HCT116 (cell line): Measurements from ENCODE around the gene ABTB2. TPM values are rescaled to one million over a fixed set of nuclear protein-coding genes. Genes with fewer than 3 reads are reported as not detected.

Source experiments
- ATAC-seq: fragments of 200-7000 bp; cut with Tn5 transposase; 2 replicates; pipeline ENCODE4 v1.9.1; 2020; ENCODE audit warnings: mild to moderate bottlenecking, moderate library complexity
- BruUV-seq: library from RNA; stranded (reverse); fragments of 400-500 nt; replicated peaks from 2 replicates; lab custom pipeline; 2021; lab: Mats Ljungman, UMichigan
- CTCF ChIA-PET: fragments of 300-600 bp; sonication (Branson Sonifier 250); formaldehyde crosslinking; loops from one replicate; lab custom pipeline; 2021; ENCODE audit warnings: antibody characterized with exemption; lab: Charles Lee
- POLR2A ChIA-PET: fragments of 300-600, 350-600 bp; sonication (Branson Sonifier 250); formaldehyde crosslinking; loops from one replicate; lab custom pipeline; 2021; ENCODE audit warnings: antibody characterized with exemption; lab: Charles Lee
- RAD21 ChIA-PET, 2 experiments: fragments of 300-600 bp; sonication (Branson Sonifier 250); formaldehyde crosslinking; loops; one replicate each; lab custom pipeline; 2023; ENCODE audit warnings: low total read pairs in 2 of 2; ENCODE audit not compliant: uncharacterized antibody in 2 of 2, unreplicated experiment in 2 of 2, low non-redundant PET in 1 of 2; lab: Charles Lee
- DNase-seq: peaks from one replicate; pipeline ENCODE4 v3.0.0-alpha.2; 2010; ENCODE audit warnings: low read depth, low spot score
- H2AFZ ChIP-seq: fragments of 200-600 bp; shearing (Covaris generic), sonication (generic); 2 replicates; pipeline ENCODE4 v1.6.1; 2017; ENCODE audit warnings: low read depth, mixed run types, mixed read lengths, antibody characterized with exemption, low read length; ENCODE audit not compliant: poor library complexity, severe bottlenecking
- H3K27ac ChIP-seq: 2 replicates; pipeline ENCODE4 v1.5.1; 2012; ENCODE audit warnings: low read depth, low read length
- H3K27me3 ChIP-seq: fragments of 200-600 bp; sonication (generic); 2 replicates; pipeline ENCODE4 v1.6.1; 2016; ENCODE audit warnings: mixed run types, low read length, mixed read lengths; ENCODE audit not compliant: insufficient read depth
- H3K36me3 ChIP-seq, 2 experiments: fragments of 200-500 bp in 1 of 2; fragments of 200-600 bp in 1 of 2; sonication (Bioruptor generic) in 1 of 2; sonication (generic) in 1 of 2; 2 replicates each; pipeline versions ENCODE4 v1.5.1 to v1.6.1; 2014 to 2016; ENCODE audit warnings: low read length in 2 of 2, inconsistent platforms in 1 of 2, mixed read lengths in 1 of 2, mixed run types in 1 of 2; ENCODE audit not compliant: insufficient read depth in 2 of 2, control insufficient read depth in 1 of 2
- H3K4me1 ChIP-seq, 2 experiments: fragments of 200-600 bp in 1 of 2; sonication (generic) in 1 of 2; 2 replicates each; pipeline versions ENCODE4 v1.5.1 to v1.6.1; 2012 to 2017; ENCODE audit warnings: low read length in 2 of 2, inconsistent platforms in 1 of 2, mild to moderate bottlenecking in 1 of 2, mixed read lengths in 1 of 2, mixed run types in 1 of 2, moderate library complexity in 1 of 2; ENCODE audit not compliant: insufficient read depth in 2 of 2, control insufficient read depth in 1 of 2
- H3K4me2 ChIP-seq: fragments of 200-600 bp; sonication (generic); 2 replicates; pipeline ENCODE4 v1.6.1; 2017; ENCODE audit warnings: mixed run types, low read length, mixed read lengths
- H3K4me3 ChIP-seq, 2 experiments: fragments of 200-600 bp in 1 of 2; sonication (generic) in 1 of 2; replicated peaks in 1 of 2; 2 replicates each; pipeline ENCODE4 v1.5.1; 2011 to 2016; ENCODE audit warnings: low read length in 2 of 2, control low read depth in 1 of 2, low read depth in 1 of 2, mild to moderate bottlenecking in 1 of 2, mixed read lengths in 1 of 2, mixed run types in 1 of 2
- H3K79me2 ChIP-seq: fragments of 200-600 bp; sonication (generic); 2 replicates; pipeline ENCODE4 v1.6.1; 2017; ENCODE audit warnings: mild to moderate bottlenecking, mixed run types, low read length, moderate library complexity, mixed read lengths; ENCODE audit not compliant: insufficient read depth
- H3K9ac ChIP-seq: fragments of 200-600 bp; sonication (generic); 2 replicates; pipeline ENCODE4 v1.6.1; 2016; ENCODE audit warnings: low read length, mixed read lengths
- H3K9me2 ChIP-seq: fragments of 200-600 bp; sonication (generic), shearing (Covaris generic); 2 replicates; pipeline ENCODE4 v1.6.1; 2017; ENCODE audit warnings: mixed run types, mild to moderate bottlenecking, moderate library complexity; ENCODE audit not compliant: insufficient read depth
- H3K9me3 ChIP-seq, 2 experiments: fragments of 200-500 bp in 1 of 2; fragments of 200-600 bp in 1 of 2; sonication (Bioruptor generic) in 1 of 2; sonication (generic) in 1 of 2; 2 replicates each; pipeline ENCODE4 v1.6.1; 2014 to 2017; ENCODE audit warnings: low read length in 2 of 2, mixed read lengths in 2 of 2, inconsistent platforms in 1 of 2, low read depth in 1 of 2, mild to moderate bottlenecking in 1 of 2, mixed run types in 1 of 2, moderate library complexity in 1 of 2; ENCODE audit not compliant: control insufficient read depth in 1 of 2, insufficient read depth in 1 of 2
- H4K20me1 ChIP-seq: fragments of 200-600 bp; sonication (generic), shearing (Covaris generic); 2 replicates; pipeline ENCODE4 v1.6.1; 2017; ENCODE audit warnings: mixed run types, mild to moderate bottlenecking, moderate library complexity; ENCODE audit not compliant: insufficient read depth
- CEBPB ChIP-seq: IDR thresholded peaks from 2 replicates; pipeline ENCODE4 v1.6.1; 2012; ENCODE audit warnings: low read depth
- EGR1 ChIP-seq: IDR thresholded peaks from 2 replicates; pipeline ENCODE4 v1.6.1; 2012; ENCODE audit warnings: low read depth
- ELF1 ChIP-seq: IDR thresholded peaks from 2 replicates; pipeline ENCODE4 v1.6.1; 2012; ENCODE audit warnings: low read depth, borderline replicate concordance
- EZH2 ChIP-seq: fragments of 200-600 bp; sonication (generic); IDR thresholded peaks from 2 replicates; pipeline ENCODE4 v1.6.1; 2017; ENCODE audit warnings: antibody characterized with exemption, mixed run types
- EZH2phosphoT487 ChIP-seq: fragments of 200-600 bp; IDR thresholded peaks from 2 replicates; pipeline ENCODE4 v1.6.1; 2018; ENCODE audit warnings: antibody characterized with exemption, borderline replicate concordance
- FOSL1 ChIP-seq: IDR thresholded peaks from 2 replicates; pipeline ENCODE4 v1.6.1; 2012; ENCODE audit warnings: low read depth
- POLR2A ChIP-seq: IDR thresholded peaks from 2 replicates; pipeline ENCODE4 v1.7.0; 2011; ENCODE audit warnings: borderline replicate concordance; ENCODE audit not compliant: insufficient read depth, insufficient read length; ENCODE audit errors: extremely low read depth
- POLR2AphosphoS5 ChIP-seq: IDR thresholded peaks from 2 replicates; pipeline ENCODE4 v1.6.1; 2011; ENCODE audit warnings: mild to moderate bottlenecking, low read depth, low read length, moderate library complexity
- RAD21 ChIP-seq: IDR thresholded peaks from 2 replicates; pipeline ENCODE4 v1.6.1; 2012; ENCODE audit warnings: low read depth, mild to moderate bottlenecking
- REST ChIP-seq: IDR thresholded peaks from 2 replicates; pipeline ENCODE4 v1.6.1; 2012; ENCODE audit warnings: low read depth
- SIN3A ChIP-seq: IDR thresholded peaks from 2 replicates; pipeline ENCODE4 v1.6.1; 2012; ENCODE audit warnings: low read depth
- SP1 ChIP-seq: IDR thresholded peaks from 2 replicates; pipeline ENCODE4 v1.6.1; 2012; ENCODE audit warnings: low read depth
- SRF ChIP-seq: IDR thresholded peaks from 2 replicates; pipeline ENCODE4 v1.6.1; 2012; ENCODE audit warnings: low read depth
- TCF7L2 ChIP-seq: IDR thresholded peaks from 2 replicates; pipeline ENCODE4 v1.7.0; 2011; ENCODE audit warnings: borderline replicate concordance, inconsistent platforms; ENCODE audit not compliant: insufficient read depth, insufficient read length; ENCODE audit errors: extremely low read depth
- YY1 ChIP-seq: IDR thresholded peaks from 2 replicates; pipeline ENCODE4 v1.6.1; 2011; ENCODE audit warnings: low read length, low read depth, moderate library complexity, mild to moderate bottlenecking; ENCODE audit not compliant: insufficient replicate concordance; ENCODE audit errors: extremely low read depth
- ZFX ChIP-seq: fragments of 450-650 bp; IDR thresholded peaks from 2 replicates; pipeline ENCODE4 v1.6.1; 2017
- ZNF274 ChIP-seq: fragments of 200-500 bp; sonication (Bioruptor generic); IDR thresholded peaks from 2 replicates; pipeline ENCODE4 v1.6.1; 2014; ENCODE audit warnings: mild to moderate bottlenecking, low read depth, low read length, inconsistent platforms
- intact Hi-C: fragments of 100-400 bp; cut with micrococcal nuclease; formaldehyde crosslinking; loops from 2 replicates; pipeline ENCODE4 v1.10.0; 2022
- total RNA-seq: library from RNA; stranded (reverse); gene quantifications from one replicate; pipeline ENCODE4 v1.2.1, GENCODE V29; 2021; ENCODE audit not compliant: unreplicated experiment
- TF ChIP-seq, protein P1 (sequence below): IDR thresholded peaks from 2 replicates; pipeline ENCODE4 v1.6.1; 2012
- TF ChIP-seq, protein P2 (sequence below): IDR thresholded peaks from 2 replicates; pipeline ENCODE4 v1.6.1; 2011; ENCODE audit warnings: mild to moderate bottlenecking, low read length, moderate library complexity; ENCODE audit not compliant: insufficient replicate concordance; ENCODE audit errors: extremely low read depth

ABTB2 gene
- total RNA-seq, 1 experiment from 2014 or later = 6.8 TPM

DNA sequence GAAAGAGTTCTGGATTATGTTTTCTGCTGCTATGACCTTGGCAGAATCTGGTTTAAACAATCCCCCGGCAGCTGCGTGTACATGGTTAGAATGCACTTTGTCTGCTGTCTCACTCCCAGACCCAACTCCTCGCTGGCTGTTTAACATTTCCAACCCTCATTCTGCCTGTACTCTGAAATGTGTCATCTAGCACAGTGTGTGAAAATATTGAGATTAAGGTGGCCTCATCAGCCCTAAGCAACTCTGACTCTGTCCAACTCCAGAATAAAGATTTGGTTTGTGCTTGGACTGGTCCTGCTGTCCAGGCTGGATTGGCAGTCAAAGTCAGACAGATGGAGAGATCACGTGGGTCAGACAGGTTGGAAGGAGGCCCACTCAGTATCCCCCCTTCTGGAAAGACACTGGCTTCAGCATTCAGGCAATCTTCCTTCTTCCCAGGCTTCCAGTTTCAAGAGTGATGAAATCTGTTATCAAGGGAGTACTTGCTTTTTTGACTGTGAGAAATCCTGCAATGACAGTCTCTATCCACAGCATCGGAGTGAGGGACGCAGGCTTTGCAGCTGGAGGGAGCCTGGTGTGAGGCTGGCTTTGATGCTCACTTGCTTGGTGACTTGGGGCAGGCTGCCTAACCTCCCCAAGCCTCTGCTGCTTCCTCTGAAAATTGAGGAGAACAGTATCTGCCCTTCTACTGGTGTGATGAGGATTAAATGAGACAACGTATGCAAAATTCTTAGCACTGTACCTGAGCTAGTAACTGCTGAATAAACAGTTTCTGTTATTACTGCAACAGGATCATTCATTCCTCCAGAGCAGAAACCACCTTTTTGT, 29.8 kb downstream of the ABTB2 start:
- no peak overlapping the region for H3K27ac ChIP-seq
- no peaks in the 10 kb centered on the region for H3K79me2 ChIP-seq
- no peak overlapping the region for H3K4me3 ChIP-seq
- H3K36me3 ChIP-seq = no peaks in the 10 kb centered on the region
- intact Hi-C loops = no loop called here
- ChIA-PET RAD21 (no interaction called here), POLR2A (interaction anchor here (1.0 kb wide), 1 partner anchor 10 kb away, joined by 3 read pairs; no protein-coding TSS in a partner anchor), CTCF (no interaction called here)
- no peaks in the 10 kb centered on the region for H4K20me1 ChIP-seq
- no peak overlapping the region for H2AFZ ChIP-seq
- DNase-seq = no peak
- H3K9me2 ChIP-seq = no peaks in the 10 kb centered on the region
- no peak for TF ChIP-seq EZH2phosphoT487
- TF ChIP-seq RAD21 = no peak
- TF ChIP-seq REST = no peak
- no peak for TF ChIP-seq YY1
- TF ChIP-seq, protein P1, sequence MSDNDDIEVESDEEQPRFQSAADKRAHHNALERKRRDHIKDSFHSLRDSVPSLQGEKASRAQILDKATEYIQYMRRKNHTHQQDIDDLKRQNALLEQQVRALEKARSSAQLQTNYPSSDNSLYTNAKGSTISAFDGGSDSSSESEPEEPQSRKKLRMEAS = no peak
- TF ChIP-seq ZFX = no peak
- no peak for TF ChIP-seq POLR2A
- TF ChIP-seq CEBPB = no peak
- no peak for TF ChIP-seq POLR2AphosphoS5
- no peak for TF ChIP-seq SRF
- no peak for TF ChIP-seq ELF1
- TF ChIP-seq, protein P2, sequence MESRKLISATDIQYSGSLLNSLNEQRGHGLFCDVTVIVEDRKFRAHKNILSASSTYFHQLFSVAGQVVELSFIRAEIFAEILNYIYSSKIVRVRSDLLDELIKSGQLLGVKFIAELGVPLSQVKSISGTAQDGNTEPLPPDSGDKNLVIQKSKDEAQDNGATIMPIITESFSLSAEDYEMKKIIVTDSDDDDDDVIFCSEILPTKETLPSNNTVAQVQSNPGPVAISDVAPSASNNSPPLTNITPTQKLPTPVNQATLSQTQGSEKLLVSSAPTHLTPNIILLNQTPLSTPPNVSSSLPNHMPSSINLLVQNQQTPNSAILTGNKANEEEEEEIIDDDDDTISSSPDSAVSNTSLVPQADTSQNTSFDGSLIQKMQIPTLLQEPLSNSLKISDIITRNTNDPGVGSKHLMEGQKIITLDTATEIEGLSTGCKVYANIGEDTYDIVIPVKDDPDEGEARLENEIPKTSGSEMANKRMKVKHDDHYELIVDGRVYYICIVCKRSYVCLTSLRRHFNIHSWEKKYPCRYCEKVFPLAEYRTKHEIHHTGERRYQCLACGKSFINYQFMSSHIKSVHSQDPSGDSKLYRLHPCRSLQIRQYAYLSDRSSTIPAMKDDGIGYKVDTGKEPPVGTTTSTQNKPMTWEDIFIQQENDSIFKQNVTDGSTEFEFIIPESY = no peak
- no peak for TF ChIP-seq TCF7L2
- TF ChIP-seq ZNF274 = no peak
- TF ChIP-seq EZH2 = no peak
- TF ChIP-seq SIN3A = no peak
- no peak for TF ChIP-seq EGR1
- TF ChIP-seq SP1 = no peak
- no peak for TF ChIP-seq FOSL1
- H3K9me3 ChIP-seq = no peaks in the 10 kb centered on the region
- H3K4me2 ChIP-seq = no peak overlapping the region
- no peak for ATAC-seq
- H3K27me3 ChIP-seq = no peaks in the 10 kb centered on the region
- H3K9ac ChIP-seq = no peak overlapping the region
- BruUV-seq = no TSS peak
- peaks cover 25 to 31% of the 10 kb centered on the region in 2 experiments for H3K4me1 ChIP-seq
